A673 (cell line): ENCODE results near the gene CTNNA2. TPM values are rescaled to one million over a fixed set of nuclear protein-coding genes. Genes with fewer than 3 reads are reported as not detected.

Experiments
- BruUV-seq: library from RNA; stranded (reverse); fragments of 400-500 nt; replicated peaks from 2 replicates; lab custom pipeline; 2021; lab: Mats Ljungman, UMichigan
- CTCF ChIA-PET: fragments of 300-600 bp; sonication (Branson Sonifier 250); formaldehyde crosslinking; loops from one replicate; lab custom pipeline; 2022; ENCODE audit warnings: antibody characterized with exemption; lab: Charles Lee
- POLR2A ChIA-PET: fragments of 300-600 bp; sonication (Branson Sonifier 250); formaldehyde crosslinking; loops from one replicate; lab custom pipeline; 2022; ENCODE audit warnings: antibody characterized with exemption; ENCODE audit not compliant: low non-redundant PET; lab: Charles Lee
- DNase-seq: peaks from one replicate; pipeline ENCODE4 v3.0.0-alpha.2; 2015; ENCODE audit warnings: low spot score
- H3K27ac ChIP-seq: fragments of 200-600 bp; sonication (generic); 2 replicates; pipeline ENCODE4 v1.5.1; 2016; ENCODE audit warnings: mixed run types, low read depth, mild to moderate bottlenecking, mixed read lengths, antibody characterized with exemption, low read length; ENCODE audit not compliant: poor library complexity, severe bottlenecking
- H3K27me3 ChIP-seq: fragments of 200-600 bp; sonication (generic); replicated peaks from 2 replicates; pipeline ENCODE4 v1.6.1; 2017; ENCODE audit warnings: mixed run types, low read depth, mild to moderate bottlenecking, mixed read lengths, antibody characterized with exemption, low read length; ENCODE audit not compliant: insufficient read depth, poor library complexity
- H3K36me3 ChIP-seq: fragments of 200-600 bp; sonication (generic); 2 replicates; pipeline ENCODE4 v1.6.1; 2016; ENCODE audit warnings: mixed run types, mild to moderate bottlenecking, mixed read lengths, antibody characterized with exemption, low read length; ENCODE audit not compliant: insufficient read depth, poor library complexity, severe bottlenecking
- H3K4me1 ChIP-seq: fragments of 200-600 bp; sonication (generic); 2 replicates; pipeline ENCODE4 v1.6.1; 2017; ENCODE audit warnings: mixed run types, mild to moderate bottlenecking, mixed read lengths, antibody characterized with exemption, low read length; ENCODE audit not compliant: insufficient read depth, poor library complexity, severe bottlenecking
- H3K4me3 ChIP-seq: fragments of 200-600 bp; sonication (generic); 2 replicates; pipeline ENCODE4 v1.5.1; 2016; ENCODE audit warnings: low read depth, mixed run types, mild to moderate bottlenecking, mixed read lengths, low read length; ENCODE audit not compliant: poor library complexity, severe bottlenecking
- H3K9me3 ChIP-seq: fragments of 200-600 bp; sonication (generic); 2 replicates; pipeline ENCODE4 v1.6.1; 2016; ENCODE audit warnings: mixed run types, low read depth, mild to moderate bottlenecking, mixed read lengths, antibody characterized with exemption, low read length; ENCODE audit not compliant: poor library complexity, severe bottlenecking
- EZH2 ChIP-seq: fragments of 200-600 bp; sonication (generic); IDR thresholded peaks from 2 replicates; pipeline ENCODE4 v1.6.1; 2017; ENCODE audit warnings: borderline replicate concordance, low read depth, mild to moderate bottlenecking, mixed read lengths, antibody characterized with exemption, low read length; ENCODE audit not compliant: poor library complexity, severe bottlenecking
- intact Hi-C: fragments of 100-400 bp; cut with micrococcal nuclease; formaldehyde crosslinking; loops from one replicate; pipeline ENCODE4 v1.10.0; 2022; ENCODE audit not compliant: unreplicated experiment
- total RNA-seq: library from RNA; stranded (reverse); gene quantifications from 2 replicates; pipeline ENCODE4 v1.2.3, GENCODE V29; 2021
- TF ChIP-seq, protein P1 (sequence below): fragments of 300-800, 200-600 bp; sonication (generic); conservative IDR thresholded peaks from 2 replicates; pipeline ENCODE4 v1.5.1; 2017; ENCODE audit warnings: low read depth, mild to moderate bottlenecking, antibody characterized with exemption, low read length, moderate library complexity, mixed read lengths

The CTNNA2 gene
- total RNA-seq, 1 experiment from 2014 or later = not detected

DNA sequence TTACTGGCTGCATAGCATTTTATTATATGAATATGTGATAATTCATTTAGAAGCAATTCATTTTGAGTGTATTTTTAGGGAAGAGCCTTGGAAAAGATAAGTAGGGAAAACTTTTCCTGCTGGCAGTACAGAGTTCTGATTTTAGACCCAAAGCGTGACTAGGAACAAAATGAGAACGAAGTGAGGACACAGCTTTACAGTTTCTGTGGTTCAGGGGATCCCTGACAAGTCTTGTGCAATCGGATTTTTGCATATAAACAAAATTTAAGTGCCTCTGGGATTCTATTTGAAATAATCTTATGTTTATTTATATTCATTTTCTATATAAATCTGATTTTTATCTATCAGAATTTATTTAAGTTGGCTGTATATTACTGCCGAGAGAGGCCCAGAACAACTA is 402.6 kb downstream of the CTNNA2 start:
- DNase-seq = no peak
- TF ChIP-seq, protein P1, sequence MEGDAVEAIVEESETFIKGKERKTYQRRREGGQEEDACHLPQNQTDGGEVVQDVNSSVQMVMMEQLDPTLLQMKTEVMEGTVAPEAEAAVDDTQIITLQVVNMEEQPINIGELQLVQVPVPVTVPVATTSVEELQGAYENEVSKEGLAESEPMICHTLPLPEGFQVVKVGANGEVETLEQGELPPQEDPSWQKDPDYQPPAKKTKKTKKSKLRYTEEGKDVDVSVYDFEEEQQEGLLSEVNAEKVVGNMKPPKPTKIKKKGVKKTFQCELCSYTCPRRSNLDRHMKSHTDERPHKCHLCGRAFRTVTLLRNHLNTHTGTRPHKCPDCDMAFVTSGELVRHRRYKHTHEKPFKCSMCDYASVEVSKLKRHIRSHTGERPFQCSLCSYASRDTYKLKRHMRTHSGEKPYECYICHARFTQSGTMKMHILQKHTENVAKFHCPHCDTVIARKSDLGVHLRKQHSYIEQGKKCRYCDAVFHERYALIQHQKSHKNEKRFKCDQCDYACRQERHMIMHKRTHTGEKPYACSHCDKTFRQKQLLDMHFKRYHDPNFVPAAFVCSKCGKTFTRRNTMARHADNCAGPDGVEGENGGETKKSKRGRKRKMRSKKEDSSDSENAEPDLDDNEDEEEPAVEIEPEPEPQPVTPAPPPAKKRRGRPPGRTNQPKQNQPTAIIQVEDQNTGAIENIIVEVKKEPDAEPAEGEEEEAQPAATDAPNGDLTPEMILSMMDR = no peak
- TF ChIP-seq EZH2 = no peak
- no peak overlapping the region for H3K4me3 ChIP-seq
- intact Hi-C loops = no loop called here
- no peaks in the 10 kb centered on the region for H3K36me3 ChIP-seq
- BruUV-seq = no TSS peak
- peaks cover 5% of the 10 kb centered on the region for H3K27me3 ChIP-seq
- ChIA-PET POLR2A (no interaction called here), CTCF (no interaction called here)
- H3K9me3 ChIP-seq = no peaks in the 10 kb centered on the region
- no peaks in the 10 kb centered on the region for H3K4me1 ChIP-seq
- no peak overlapping the region for H3K27ac ChIP-seq

DNA sequence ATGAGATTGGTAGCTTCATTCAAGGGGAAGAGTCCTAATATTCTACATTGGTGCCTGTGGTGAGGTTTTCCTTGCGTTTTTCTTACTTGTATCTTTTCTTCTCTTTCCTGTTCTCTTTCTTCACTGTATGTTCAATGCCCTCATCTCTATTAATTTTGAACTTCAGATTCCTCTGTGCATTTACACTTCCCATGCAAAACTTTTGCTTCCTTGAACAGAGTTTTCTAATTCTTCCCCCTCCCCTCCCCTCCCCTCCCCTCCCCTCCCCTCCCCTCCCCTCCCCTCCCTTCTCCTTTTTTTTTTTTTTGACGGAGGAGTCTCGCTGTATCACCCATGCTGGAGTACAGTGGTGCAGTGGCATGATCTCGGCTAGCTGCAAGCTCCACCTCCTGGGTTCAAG is 403.4 kb downstream of the CTNNA2 start:
- POLR2A ChIA-PET = no interaction called here
- BruUV-seq = no TSS peak
- H3K27me3 ChIP-seq = peaks cover under 1% of the 10 kb centered on the region
- H3K9me3 ChIP-seq = no peaks in the 10 kb centered on the region
- H3K4me3 ChIP-seq = no peak overlapping the region
- TF ChIP-seq, protein P1 = no peak
- TF ChIP-seq EZH2 = no peak
- CTCF ChIA-PET = no interaction called here
- H3K27ac ChIP-seq = no peak overlapping the region
- intact Hi-C loops = no loop called here
- DNase-seq = no peak
- no peaks in the 10 kb centered on the region for H3K4me1 ChIP-seq
- H3K36me3 ChIP-seq = no peaks in the 10 kb centered on the region

GRCh38 chr2:79920512-79921076 is 407.7 kb downstream of the CTNNA2 start:
- peaks cover 21% of the 10 kb centered on the region for H3K27me3 ChIP-seq
- ChIA-PET POLR2A (no interaction called here), CTCF (no interaction called here)
- intact Hi-C loops = no loop called here
- no TSS peak for BruUV-seq
- H3K4me3 ChIP-seq = no peak overlapping the region
- H3K36me3 ChIP-seq = no peaks in the 10 kb centered on the region
- no peak overlapping the region for H3K27ac ChIP-seq
- H3K4me1 ChIP-seq = no peaks in the 10 kb centered on the region
- DNase-seq = no peak
- TF ChIP-seq EZH2 = no peak
- TF ChIP-seq, protein P1 = no peak
- no peaks in the 10 kb centered on the region for H3K9me3 ChIP-seq
